Keratinocyte (primary cell): Measurements from ENCODE around the gene ITPKB. TPM values are rescaled to one million over a fixed set of nuclear protein-coding genes. Genes with fewer than 3 reads are reported as not detected.

Experiments used
- DNase-seq: peaks from one replicate; pipeline ENCODE4 v3.0.0-alpha.2; 2011; ENCODE audit warnings: low read depth, missing footprints, low spot score
- FAIRE-seq: peaks from 2 replicates; lab custom pipeline; 2011; peaks lifted over from hg19 to GRCh38; lab: Jason Lieb, UNC
- H2AFZ ChIP-seq: 2 replicates; pipeline ENCODE4 v1.6.0; 2012; ENCODE audit warnings: low read length, control low read depth, inconsistent platforms; ENCODE audit not compliant: control insufficient read depth
- H3K27ac ChIP-seq: 2 replicates; pipeline ENCODE4 v1.5.1; 2011; ENCODE audit warnings: low read length; ENCODE audit not compliant: control insufficient read depth, insufficient read depth
- H3K27me3 ChIP-seq: 3 replicates; pipeline ENCODE4 v1.6.0; 2011; ENCODE audit warnings: low read length; ENCODE audit not compliant: control insufficient read depth, insufficient read depth; ENCODE audit errors: extremely low read depth
- H3K36me3 ChIP-seq, 2 experiments: 2 replicates in 1 of 2; 3 replicates in 1 of 2; pipeline ENCODE4 v1.5.1; 2011; ENCODE audit warnings: low read length in 2 of 2, mild to moderate bottlenecking in 1 of 2; ENCODE audit not compliant: control insufficient read depth in 2 of 2, insufficient read depth in 2 of 2; ENCODE audit errors: extremely low read depth in 1 of 2
- H3K4me1 ChIP-seq: 3 replicates; pipeline ENCODE4 v1.5.1; 2011; ENCODE audit warnings: low read length; ENCODE audit not compliant: control insufficient read depth, insufficient read depth; ENCODE audit errors: extremely low read depth
- H3K4me2 ChIP-seq: 3 replicates; pipeline ENCODE4 v1.6.0; 2011; ENCODE audit warnings: low read depth, low read length; ENCODE audit not compliant: control insufficient read depth, insufficient read depth; ENCODE audit errors: extremely low read depth
- H3K4me3 ChIP-seq, 3 experiments: fragments of 200-600 bp in 1 of 3; sonication (generic) in 1 of 3; 2 replicates in 2 of 3; 3 replicates in 1 of 3; pipeline ENCODE4 v1.5.1; 2011 to 2016; ENCODE audit warnings: low read length in 3 of 3, mild to moderate bottlenecking in 3 of 3, control low read depth in 2 of 3, inconsistent platforms in 1 of 3, low read depth in 1 of 3, mixed read lengths in 1 of 3, mixed run types in 1 of 3, moderate library complexity in 1 of 3; ENCODE audit not compliant: control insufficient read depth in 2 of 3, insufficient read depth in 2 of 3; ENCODE audit errors: extremely low read depth in 1 of 3
- H3K79me2 ChIP-seq: 2 replicates; pipeline ENCODE4 v1.6.0; 2012; ENCODE audit warnings: low read length; ENCODE audit not compliant: control insufficient read depth, insufficient read depth
- H3K9ac ChIP-seq: 3 replicates; pipeline ENCODE4 v1.6.0; 2011; ENCODE audit warnings: low read length; ENCODE audit not compliant: control insufficient read depth, insufficient read depth; ENCODE audit errors: extremely low read depth
- H3K9me1 ChIP-seq: 3 replicates; pipeline ENCODE4 v1.6.0; 2011; ENCODE audit warnings: low read length; ENCODE audit not compliant: control insufficient read depth, insufficient read depth; ENCODE audit errors: extremely low read depth
- H3K9me3 ChIP-seq: 2 replicates; pipeline ENCODE4 v1.5.1; 2012; ENCODE audit warnings: low read depth, low read length; ENCODE audit not compliant: control insufficient read depth
- H4K20me1 ChIP-seq: 3 replicates; pipeline ENCODE4 v1.6.0; 2011; ENCODE audit warnings: low read length; ENCODE audit not compliant: control insufficient read depth, insufficient read depth; ENCODE audit errors: extremely low read depth
- EZH2 ChIP-seq: IDR thresholded peaks from one replicate; pipeline ENCODE4 v1.6.1; 2012; ENCODE audit warnings: inconsistent platforms, mild to moderate bottlenecking, low read length, moderate library complexity
- dilution Hi-C: fragments of 300-500 bp; cut with MboI; formaldehyde crosslinking; loops from one replicate; pipeline ENCODE4 v1.7.0; 2020; ENCODE audit warnings: low sequenced_read_pairs; ENCODE audit not compliant: extremely low pct_ligation_motif_present
- polyA plus RNA-seq, 5 experiments: library from polyadenylated mRNA; depleted of rRNA in 3 of 5; stranded (reverse) in 3 of 5; stranded (forward) in 1 of 5; unstranded in 1 of 5; fragments of >200 nt; gene quantifications; 1 replicate in 1 of 5; 2 replicates in 3 of 5; 3 replicates in 1 of 5; pipeline versions ENCODE4 v1.2.1 to v1.2.3, GENCODE V29; 2011 to 2012; ENCODE audit warnings: missing spikeins in 2 of 5, low read depth in 1 of 5, low replicate concordance in 1 of 5
- TF ChIP-seq, protein P1 (sequence below), 3 experiments: IDR thresholded peaks in 1 of 3; conservative IDR thresholded peaks in 1 of 3; optimal IDR thresholded peaks in 1 of 3; 2 replicates in 2 of 3; 3 replicates in 1 of 3; pipeline versions ENCODE3 to v1.5.1; 2011; ENCODE audit warnings: low read length in 3 of 3, mild to moderate bottlenecking in 3 of 3, moderate library complexity in 2 of 3, control low read depth in 1 of 3, inconsistent platforms in 1 of 3; ENCODE audit not compliant: insufficient read depth in 2 of 3; ENCODE audit errors: extremely low read depth in 1 of 3

ITPKB gene
- polyA plus RNA-seq, 1 donor (not counting 4 experiments of a cell fraction or from before 2014, with no cell fraction given), result 3.2 TPM

GRCh38 chr1:226661965-226662364, 77.1 kb downstream of the ITPKB start:
- Histone ChIP-seq H3K79me2 (no peaks in the 10 kb centered on the region), H3K9me3 (no peaks in the 10 kb centered on the region), H3K27me3 (no peaks in the 10 kb centered on the region), H3K4me1 (peaks cover 49% of the 10 kb centered on the region), H3K36me3 (no peaks in the 10 kb centered on the region), H3K4me2 (peak overlapping the region; percentile 78), H3K4me3 (no peak overlapping the region), H3K9ac (peak overlapping the region; percentile 45), H2AFZ (no peak overlapping the region), H3K27ac (peak overlapping the region; percentile 82), H3K9me1 (no peaks in the 10 kb centered on the region), H4K20me1 (no peaks in the 10 kb centered on the region)
- TF ChIP-seq, protein P1, sequence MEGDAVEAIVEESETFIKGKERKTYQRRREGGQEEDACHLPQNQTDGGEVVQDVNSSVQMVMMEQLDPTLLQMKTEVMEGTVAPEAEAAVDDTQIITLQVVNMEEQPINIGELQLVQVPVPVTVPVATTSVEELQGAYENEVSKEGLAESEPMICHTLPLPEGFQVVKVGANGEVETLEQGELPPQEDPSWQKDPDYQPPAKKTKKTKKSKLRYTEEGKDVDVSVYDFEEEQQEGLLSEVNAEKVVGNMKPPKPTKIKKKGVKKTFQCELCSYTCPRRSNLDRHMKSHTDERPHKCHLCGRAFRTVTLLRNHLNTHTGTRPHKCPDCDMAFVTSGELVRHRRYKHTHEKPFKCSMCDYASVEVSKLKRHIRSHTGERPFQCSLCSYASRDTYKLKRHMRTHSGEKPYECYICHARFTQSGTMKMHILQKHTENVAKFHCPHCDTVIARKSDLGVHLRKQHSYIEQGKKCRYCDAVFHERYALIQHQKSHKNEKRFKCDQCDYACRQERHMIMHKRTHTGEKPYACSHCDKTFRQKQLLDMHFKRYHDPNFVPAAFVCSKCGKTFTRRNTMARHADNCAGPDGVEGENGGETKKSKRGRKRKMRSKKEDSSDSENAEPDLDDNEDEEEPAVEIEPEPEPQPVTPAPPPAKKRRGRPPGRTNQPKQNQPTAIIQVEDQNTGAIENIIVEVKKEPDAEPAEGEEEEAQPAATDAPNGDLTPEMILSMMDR (optimal IDR thresholded peaks at IDR 0.05 in 1 of 3, IDR thresholded peaks at IDR 0.05 in 1 of 3, conservative IDR thresholded peaks at IDR 0.05 in 1 of 3; ENCODE audit: extremely low read depth in 1 of 3, insufficient read depth in 2 of 3, low read length in 3 of 3), result no peak
- no peak for TF ChIP-seq EZH2
- DNase-seq (no peak), FAIRE-seq (peak; percentile 39)
- dilution Hi-C loops, result no loop called here

DNA sequence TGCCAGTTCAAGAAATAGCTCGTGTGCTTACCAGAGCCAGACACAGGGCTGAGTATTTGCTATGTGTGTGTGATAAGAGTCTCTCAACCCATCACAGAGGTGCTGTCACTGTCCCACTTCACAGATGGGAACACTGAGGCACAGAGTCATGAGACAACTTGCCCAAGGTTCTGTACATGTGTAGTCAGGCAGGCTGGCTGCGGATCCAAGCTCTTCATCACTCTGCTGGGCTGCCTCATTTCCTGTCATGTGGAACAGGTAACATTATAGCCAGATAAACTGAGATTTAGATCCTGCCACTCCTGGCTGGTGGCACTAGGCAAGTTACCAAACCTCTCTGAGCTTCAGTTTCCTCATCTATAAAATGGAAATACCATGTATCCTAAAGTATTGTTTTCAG, 77.8 kb downstream of the ITPKB start:
- Histone ChIP-seq H3K9ac (peak overlapping the region; percentile 45), H3K9me3 (no peaks in the 10 kb centered on the region), H3K79me2 (no peaks in the 10 kb centered on the region), H3K9me1 (peaks cover 2% of the 10 kb centered on the region), H3K27ac (peak overlapping the region; percentile 82), H2AFZ (no peak overlapping the region), H3K36me3 (no peaks in the 10 kb centered on the region), H3K4me3 (no peak overlapping the region), H3K4me2 (peak overlapping the region; percentile 24), H3K27me3 (no peaks in the 10 kb centered on the region), H4K20me1 (no peaks in the 10 kb centered on the region), H3K4me1 (peaks cover 56% of the 10 kb centered on the region)
- dilution Hi-C loops, result no loop called here
- peak; percentile 39 for FAIRE-seq
- DNase-seq, result no peak
- TF ChIP-seq, protein P1 (optimal IDR thresholded peaks at IDR 0.05 in 1 of 3, IDR thresholded peaks at IDR 0.05 in 1 of 3, conservative IDR thresholded peaks at IDR 0.05 in 1 of 3; ENCODE audit: extremely low read depth in 1 of 3, insufficient read depth in 2 of 3, low read length in 3 of 3), result no peak
- TF ChIP-seq EZH2, result no peak
